ENCODE measurements around the gene ELMO3. TPM values are rescaled to one million over a fixed set of nuclear protein-coding genes. Genes with fewer than 3 reads are reported as not detected.

Gene ELMO3
- total RNA-seq, 1 donor from 2014 or later = 5.5 TPM

DNA sequence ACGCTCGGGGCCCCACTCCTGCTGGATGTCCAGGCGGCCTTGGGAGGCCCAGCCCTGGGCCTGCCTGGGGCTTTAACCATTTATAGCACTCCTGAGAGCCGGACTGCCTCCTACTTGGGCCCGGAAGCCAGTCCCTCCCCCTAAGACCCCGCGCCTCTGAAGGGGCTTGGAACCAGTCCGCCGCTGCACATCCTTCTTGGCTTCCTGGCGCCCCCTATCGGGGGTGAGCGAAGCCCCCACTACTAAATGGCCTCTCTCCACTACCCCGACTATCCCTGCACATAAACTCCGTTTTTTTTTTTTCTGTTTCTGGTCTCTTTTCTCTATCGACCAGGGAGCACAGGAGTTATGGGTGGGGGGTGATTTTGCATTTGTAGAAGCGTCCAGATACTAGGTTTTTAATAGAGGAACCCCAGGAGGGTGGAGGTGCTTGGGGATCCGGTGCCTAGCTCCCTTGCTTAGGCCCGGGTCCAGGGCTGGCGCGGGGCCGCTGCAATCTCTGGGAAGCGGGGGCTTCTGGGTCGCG lies 29.2 kb upstream of the ELMO3 start:
- TF ChIP-seq, protein P1, sequence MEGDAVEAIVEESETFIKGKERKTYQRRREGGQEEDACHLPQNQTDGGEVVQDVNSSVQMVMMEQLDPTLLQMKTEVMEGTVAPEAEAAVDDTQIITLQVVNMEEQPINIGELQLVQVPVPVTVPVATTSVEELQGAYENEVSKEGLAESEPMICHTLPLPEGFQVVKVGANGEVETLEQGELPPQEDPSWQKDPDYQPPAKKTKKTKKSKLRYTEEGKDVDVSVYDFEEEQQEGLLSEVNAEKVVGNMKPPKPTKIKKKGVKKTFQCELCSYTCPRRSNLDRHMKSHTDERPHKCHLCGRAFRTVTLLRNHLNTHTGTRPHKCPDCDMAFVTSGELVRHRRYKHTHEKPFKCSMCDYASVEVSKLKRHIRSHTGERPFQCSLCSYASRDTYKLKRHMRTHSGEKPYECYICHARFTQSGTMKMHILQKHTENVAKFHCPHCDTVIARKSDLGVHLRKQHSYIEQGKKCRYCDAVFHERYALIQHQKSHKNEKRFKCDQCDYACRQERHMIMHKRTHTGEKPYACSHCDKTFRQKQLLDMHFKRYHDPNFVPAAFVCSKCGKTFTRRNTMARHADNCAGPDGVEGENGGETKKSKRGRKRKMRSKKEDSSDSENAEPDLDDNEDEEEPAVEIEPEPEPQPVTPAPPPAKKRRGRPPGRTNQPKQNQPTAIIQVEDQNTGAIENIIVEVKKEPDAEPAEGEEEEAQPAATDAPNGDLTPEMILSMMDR (IDR thresholded peaks at IDR 0.05; ENCODE audit: unreplicated experiment) = peak; percentile 70
- peak overlapping the region; percentile 70 for H3K27ac Mint-ChIP-seq
- H3K36me3 Mint-ChIP-seq (ENCODE audit: insufficient read depth) = no peaks in the 10 kb centered on the region
- peaks cover 20% of the 10 kb centered on the region for H3K4me1 Mint-ChIP-seq (ENCODE audit: low read depth)
- peaks cover 82% of the 10 kb centered on the region for H3K27me3 Mint-ChIP-seq
- no peaks in the 10 kb centered on the region for H3K9me3 Mint-ChIP-seq (ENCODE audit: low read depth)
- H3K4me3 Mint-ChIP-seq (ENCODE audit: low read depth) = peak overlapping the region; percentile 77
- no peak for DNase-seq (ENCODE audit: low spot score, unreplicated experiment)

GRCh38 chr16:67170168-67170948 lies 28.6 kb upstream of the ELMO3 start, which contains the start of gene NOL3:
TSS of gene NOL3 (plus strand) at chr16:67170538.
- H3K27me3 Mint-ChIP-seq = peaks cover 79% of the 10 kb centered on the region
- no peaks in the 10 kb centered on the region for H3K36me3 Mint-ChIP-seq (ENCODE audit: insufficient read depth)
- DNase-seq (ENCODE audit: low spot score, unreplicated experiment) = no peak
- peak within 1 kb of the TSS; percentile 70 for H3K27ac Mint-ChIP-seq
- TF ChIP-seq, protein P1 (IDR thresholded peaks at IDR 0.05; ENCODE audit: unreplicated experiment) = no peak
- H3K9me3 Mint-ChIP-seq (ENCODE audit: low read depth) = no peaks in the 10 kb centered on the region
- H3K4me1 Mint-ChIP-seq (ENCODE audit: low read depth) = peaks cover 20% of the 10 kb centered on the region
- H3K4me3 Mint-ChIP-seq (ENCODE audit: low read depth) = peak within 1 kb of the TSS; percentile 77

GRCh38 chr16:67170949-67171649 lies 27.8 kb upstream of the ELMO3 start:
- H3K4me3 Mint-ChIP-seq (ENCODE audit: low read depth) = peak overlapping the region; percentile 73
- H3K36me3 Mint-ChIP-seq (ENCODE audit: insufficient read depth) = peaks cover 1% of the 10 kb centered on the region
- H3K9me3 Mint-ChIP-seq (ENCODE audit: low read depth) = no peaks in the 10 kb centered on the region
- peak overlapping the region; percentile 50 for H3K27ac Mint-ChIP-seq
- DNase-seq (ENCODE audit: low spot score, unreplicated experiment) = no peak
- TF ChIP-seq, protein P1 (IDR thresholded peaks at IDR 0.05; ENCODE audit: unreplicated experiment) = no peak
- peaks cover 20% of the 10 kb centered on the region for H3K4me1 Mint-ChIP-seq (ENCODE audit: low read depth)
- peaks cover 81% of the 10 kb centered on the region for H3K27me3 Mint-ChIP-seq

GRCh38 chr16:67173323-67173722 lies 25.6 kb upstream of the ELMO3 start:
- peaks cover 4% of the 10 kb centered on the region for H3K36me3 Mint-ChIP-seq (ENCODE audit: insufficient read depth)
- DNase-seq (ENCODE audit: low spot score, unreplicated experiment) = no peak
- H3K27me3 Mint-ChIP-seq = peaks cover 71% of the 10 kb centered on the region
- TF ChIP-seq, protein P1 (IDR thresholded peaks at IDR 0.05; ENCODE audit: unreplicated experiment) = no peak
- H3K27ac Mint-ChIP-seq = peak overlapping the region; percentile 72
- peaks cover 22% of the 10 kb centered on the region for H3K4me1 Mint-ChIP-seq (ENCODE audit: low read depth)
- H3K9me3 Mint-ChIP-seq (ENCODE audit: low read depth) = no peaks in the 10 kb centered on the region
- H3K4me3 Mint-ChIP-seq (ENCODE audit: low read depth) = peak overlapping the region; percentile 67

All from progenitor cell of endocrine pancreas (in vitro differentiated cells).